Measurements from ENCODE around the gene RNF123.

GRCh38 chr3:49702672-49703071 lies 13.3 kb downstream of the RNF123 start:
- no peak for TF ChIP-seq CTCF (IDR thresholded peaks at IDR 0.05; ENCODE audit: poor library complexity)
- TF ChIP-seq EZH2 (IDR thresholded peaks at IDR 0.05; ENCODE audit: borderline replicate concordance), result no peak
